IMR-90 (cell line): ENCODE measurements around the gene PLEKHH1.

ENCODE experiments used
- POLR2A ChIP-seq: IDR thresholded peaks from 2 replicates; pipeline ENCODE4 v1.6.1; 2012; ENCODE audit warnings: mild to moderate bottlenecking, low read depth, low read length
- RAD21 ChIP-seq: IDR thresholded peaks from 2 replicates; pipeline ENCODE4 v1.6.1; 2012; ENCODE audit warnings: low read length, improper control_type of control experiment
- TF ChIP-seq, protein P1 (sequence below): conservative IDR thresholded peaks from 2 replicates; pipeline ENCODE4 v1.5.1; 2012; ENCODE audit warnings: mild to moderate bottlenecking, low read depth, low read length, improper control_type of control experiment

DNA sequence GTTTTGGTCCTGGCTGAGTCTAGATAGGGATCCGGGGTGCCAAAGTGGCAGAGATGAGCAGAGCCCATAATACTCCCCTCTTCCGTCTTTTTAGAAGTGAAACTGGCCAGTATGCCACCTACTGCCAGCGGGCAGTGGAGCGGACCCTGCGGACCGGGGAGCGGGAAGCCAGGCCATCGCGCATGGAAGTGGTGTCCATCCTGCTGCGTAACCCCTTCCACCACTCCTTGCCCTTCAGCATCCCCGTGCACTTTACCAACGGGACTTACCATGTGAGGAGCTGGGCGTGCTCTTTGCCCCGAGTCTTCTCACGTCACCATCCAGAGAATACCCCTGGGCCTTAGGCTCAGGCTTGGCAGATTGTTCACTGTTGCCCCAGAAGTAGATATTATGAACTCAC, 46.0 kb downstream of the PLEKHH1 start:
- TF ChIP-seq POLR2A (no peak), RAD21 (no peak)
- TF ChIP-seq, protein P1, sequence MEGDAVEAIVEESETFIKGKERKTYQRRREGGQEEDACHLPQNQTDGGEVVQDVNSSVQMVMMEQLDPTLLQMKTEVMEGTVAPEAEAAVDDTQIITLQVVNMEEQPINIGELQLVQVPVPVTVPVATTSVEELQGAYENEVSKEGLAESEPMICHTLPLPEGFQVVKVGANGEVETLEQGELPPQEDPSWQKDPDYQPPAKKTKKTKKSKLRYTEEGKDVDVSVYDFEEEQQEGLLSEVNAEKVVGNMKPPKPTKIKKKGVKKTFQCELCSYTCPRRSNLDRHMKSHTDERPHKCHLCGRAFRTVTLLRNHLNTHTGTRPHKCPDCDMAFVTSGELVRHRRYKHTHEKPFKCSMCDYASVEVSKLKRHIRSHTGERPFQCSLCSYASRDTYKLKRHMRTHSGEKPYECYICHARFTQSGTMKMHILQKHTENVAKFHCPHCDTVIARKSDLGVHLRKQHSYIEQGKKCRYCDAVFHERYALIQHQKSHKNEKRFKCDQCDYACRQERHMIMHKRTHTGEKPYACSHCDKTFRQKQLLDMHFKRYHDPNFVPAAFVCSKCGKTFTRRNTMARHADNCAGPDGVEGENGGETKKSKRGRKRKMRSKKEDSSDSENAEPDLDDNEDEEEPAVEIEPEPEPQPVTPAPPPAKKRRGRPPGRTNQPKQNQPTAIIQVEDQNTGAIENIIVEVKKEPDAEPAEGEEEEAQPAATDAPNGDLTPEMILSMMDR, result no peak
